ENCODE data around the gene L1TD1.
"Not testable (repeated sequence)": the region's sequence is repeated elsewhere in the genome, so short reads cannot be mapped to it uniquely, and the experiment has no call there.

The L1TD1 gene

GRCh38 chr1:62194651-62195544 is at the start of gene L1TD1:
L1TD1 (plus strand) TSS chr1:62194849; CDS start chr1:62206629, 11,780 bp downstream.
- no peak for DNase-seq

- DNase-seq: no peak
Observed at GRCh38 chr1:62159940-62160348, 34.7 kb upstream of the L1TD1 start.

GRCh38 chr1:62161711-62162110 is 32.9 kb upstream of the L1TD1 start:
- no peak for DNase-seq

GRCh38 chr1:62170380-62170779 is 24.3 kb upstream of the L1TD1 start:
- not testable (repeated sequence) for DNase-seq

GRCh38 chr1:62175568-62176179 is 19.0 kb upstream of the L1TD1 start:
- DNase-seq: no peak

GRCh38 chr1:62176597-62177312 is 17.9 kb upstream of the L1TD1 start:
- no peak for DNase-seq

GRCh38 chr1:62177621-62178020 is 17.0 kb upstream of the L1TD1 start:
- DNase-seq: no peak

- DNase-seq: no peak
Observed at GRCh38 chr1:62178372-62178771, 16.3 kb upstream of the L1TD1 start.

GRCh38 chr1:62180054-62180453 is 14.6 kb upstream of the L1TD1 start:
- not testable (repeated sequence) for DNase-seq

GRCh38 chr1:62180639-62181038 is 14.0 kb upstream of the L1TD1 start:
- DNase-seq: no peak

- DNase-seq: no peak
Observed at GRCh38 chr1:62181532-62181931, 13.1 kb upstream of the L1TD1 start.

GRCh38 chr1:62182157-62182556 is 12.5 kb upstream of the L1TD1 start:
- not testable (repeated sequence) for DNase-seq

GRCh38 chr1:62183164-62184020 is 11.3 kb upstream of the L1TD1 start:
- not testable (repeated sequence) for DNase-seq

GRCh38 chr1:62184336-62184735 is 10.3 kb upstream of the L1TD1 start:
- no peak for DNase-seq

GRCh38 chr1:62185233-62185632 is 9.4 kb upstream of the L1TD1 start:
- not testable (repeated sequence) for DNase-seq

- DNase-seq: no peak
Observed at GRCh38 chr1:62185677-62186076, 9.0 kb upstream of the L1TD1 start.

GRCh38 chr1:62187548-62187947 is 7.1 kb upstream of the L1TD1 start:
- no peak for DNase-seq

- no peak for DNase-seq
Observed at GRCh38 chr1:62188111-62188510, 6.5 kb upstream of the L1TD1 start.

- no peak for DNase-seq
Observed at GRCh38 chr1:62196086-62196690, 1.5 kb downstream of the L1TD1 start.

GRCh38 chr1:62198069-62198780 is 3.6 kb downstream of the L1TD1 start:
- no peak for DNase-seq

GRCh38 chr1:62198781-62199125 is 4.1 kb downstream of the L1TD1 start:
- DNase-seq: no peak

- no peak for DNase-seq
Observed at GRCh38 chr1:62207187-62207586, 12.5 kb downstream of the L1TD1 start.
